RWPE2 (cell line): ENCODE data around the gene CIDEC.
"Not testable (repeated sequence)": the region's sequence is repeated elsewhere in the genome, so short reads cannot be mapped to it uniquely, and the experiment has no call there.

Experiments used
- ATAC-seq: fragments of 200-7000 bp; cut with Tn5 transposase; 3 replicates; pipeline ENCODE4 v1.9.1; 2021; ENCODE audit warnings: low read depth
- DNase-seq: peaks from one replicate; pipeline ENCODE4 v3.0.0-alpha.2; 2020; ENCODE audit warnings: low spot score
- H3K27ac ChIP-seq: fragments of 450-650 bp; 2 replicates; pipeline ENCODE4 v1.5.1; 2017; ENCODE audit warnings: mild to moderate bottlenecking; ENCODE audit not compliant: poor library complexity, severe bottlenecking
- H3K27me3 ChIP-seq: fragments of 250-450 bp; sonication (Bioruptor Pico); 2 replicates; pipeline ENCODE4 v1.5.1; 2021; ENCODE audit warnings: mild to moderate bottlenecking, moderate library complexity; ENCODE audit not compliant: insufficient read depth, poor library complexity, severe bottlenecking
- H3K36me3 ChIP-seq: fragments of 250-450 bp; sonication (Bioruptor Pico); 2 replicates; pipeline ENCODE4 v1.5.1; 2020; ENCODE audit warnings: low read depth, mild to moderate bottlenecking, moderate library complexity
- H3K4me1 ChIP-seq: fragments of 250-450 bp; sonication (Bioruptor Pico); 2 replicates; pipeline ENCODE4 v1.5.1; 2021; ENCODE audit warnings: mild to moderate bottlenecking, moderate library complexity; ENCODE audit not compliant: insufficient read depth, poor library complexity, severe bottlenecking
- H3K4me3 ChIP-seq: fragments of 250-450 bp; sonication (Bioruptor Pico); 2 replicates; pipeline ENCODE4 v1.5.1; 2021; ENCODE audit warnings: mild to moderate bottlenecking, moderate library complexity; ENCODE audit not compliant: severe bottlenecking
- H3K9me3 ChIP-seq: fragments of 250-450 bp; sonication (Bioruptor Pico); 2 replicates; pipeline ENCODE4 v1.5.1; 2021; ENCODE audit warnings: mild to moderate bottlenecking, moderate library complexity; ENCODE audit not compliant: severe bottlenecking
- TF ChIP-seq, protein P1 (sequence below): fragments of 450-650 bp; IDR thresholded peaks from one replicate; pipeline ENCODE4 v1.5.1; 2017; ENCODE audit warnings: mild to moderate bottlenecking, moderate library complexity; ENCODE audit not compliant: poor library complexity, severe bottlenecking

The CIDEC gene

GRCh38 chr3:9866639-9867038 lies 13.4 kb downstream of the CIDEC start:
- peaks cover 15% of the 10 kb centered on the region for H3K4me1 ChIP-seq
- no peak overlapping the region for H3K27ac ChIP-seq
- TF ChIP-seq, protein P1, sequence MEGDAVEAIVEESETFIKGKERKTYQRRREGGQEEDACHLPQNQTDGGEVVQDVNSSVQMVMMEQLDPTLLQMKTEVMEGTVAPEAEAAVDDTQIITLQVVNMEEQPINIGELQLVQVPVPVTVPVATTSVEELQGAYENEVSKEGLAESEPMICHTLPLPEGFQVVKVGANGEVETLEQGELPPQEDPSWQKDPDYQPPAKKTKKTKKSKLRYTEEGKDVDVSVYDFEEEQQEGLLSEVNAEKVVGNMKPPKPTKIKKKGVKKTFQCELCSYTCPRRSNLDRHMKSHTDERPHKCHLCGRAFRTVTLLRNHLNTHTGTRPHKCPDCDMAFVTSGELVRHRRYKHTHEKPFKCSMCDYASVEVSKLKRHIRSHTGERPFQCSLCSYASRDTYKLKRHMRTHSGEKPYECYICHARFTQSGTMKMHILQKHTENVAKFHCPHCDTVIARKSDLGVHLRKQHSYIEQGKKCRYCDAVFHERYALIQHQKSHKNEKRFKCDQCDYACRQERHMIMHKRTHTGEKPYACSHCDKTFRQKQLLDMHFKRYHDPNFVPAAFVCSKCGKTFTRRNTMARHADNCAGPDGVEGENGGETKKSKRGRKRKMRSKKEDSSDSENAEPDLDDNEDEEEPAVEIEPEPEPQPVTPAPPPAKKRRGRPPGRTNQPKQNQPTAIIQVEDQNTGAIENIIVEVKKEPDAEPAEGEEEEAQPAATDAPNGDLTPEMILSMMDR = no peak
- no peak for DNase-seq
- no peak overlapping the region for H3K4me3 ChIP-seq
- H3K36me3 ChIP-seq = no peaks in the 10 kb centered on the region
- no peaks in the 10 kb centered on the region for H3K9me3 ChIP-seq
- ATAC-seq = no peak
- H3K27me3 ChIP-seq = no peaks in the 10 kb centered on the region

DNA sequence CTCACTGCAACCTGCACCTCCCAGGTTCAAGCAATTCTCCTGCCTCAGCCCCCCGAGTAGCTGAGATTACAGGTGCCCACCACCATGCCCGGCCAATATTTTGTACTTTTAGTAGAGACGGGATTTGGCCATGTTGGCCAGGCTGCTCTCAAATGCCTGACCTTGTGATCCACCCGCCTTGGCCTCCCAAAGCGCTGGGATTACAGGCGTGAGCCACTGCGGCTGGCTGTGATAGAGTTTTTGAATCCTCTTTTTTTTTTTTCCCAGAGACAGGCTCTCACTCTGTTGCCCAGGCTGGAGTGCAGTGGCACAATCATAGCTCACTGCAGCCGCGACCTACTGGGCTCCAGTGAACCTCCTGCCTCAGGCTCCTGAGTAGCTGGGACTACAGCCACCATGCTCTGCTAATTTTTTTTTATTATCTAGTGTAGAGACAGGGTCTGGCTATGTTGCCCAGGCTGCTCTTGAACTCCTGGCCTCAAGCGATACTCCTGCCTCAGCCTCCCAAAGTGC lies 14.9 kb downstream of the CIDEC start:
- Histone ChIP-seq H3K27ac (peak overlapping the region; percentile 46), H3K4me1 (peaks cover 11% of the 10 kb centered on the region)
- not testable (repeated sequence) for H3K36me3 ChIP-seq, DNase-seq, H3K9me3 ChIP-seq, H3K4me3 ChIP-seq, ATAC-seq, H3K27me3 ChIP-seq

GRCh38 chr3:9864200-9864927 lies 15.7 kb downstream of the CIDEC start:
- DNase-seq = no peak
- Histone ChIP-seq H3K27ac (peak overlapping the region; percentile 46), H3K27me3 (no peaks in the 10 kb centered on the region)

GRCh38 chr3:9863058-9863772 lies 16.8 kb downstream of the CIDEC start:
- H3K36me3 ChIP-seq = no peaks in the 10 kb centered on the region
- no peaks in the 10 kb centered on the region for H3K27me3 ChIP-seq
- no peak overlapping the region for H3K4me3 ChIP-seq
- H3K4me1 ChIP-seq = peaks cover 11% of the 10 kb centered on the region
- no peak for DNase-seq
- TF ChIP-seq, protein P1 = no peak
- ATAC-seq = no peak
- no peak overlapping the region for H3K27ac ChIP-seq
- H3K9me3 ChIP-seq = no peaks in the 10 kb centered on the region

More at GRCh38 chr3:9864200-9864927, 15.7 kb downstream of the CIDEC start:
- TF ChIP-seq, protein P1 = no peak
- H3K4me3 ChIP-seq = no peak overlapping the region
- no peaks in the 10 kb centered on the region for H3K36me3 ChIP-seq
- peak; percentile 69 for ATAC-seq
- H3K9me3 ChIP-seq = no peaks in the 10 kb centered on the region
- H3K4me1 ChIP-seq = peaks cover 11% of the 10 kb centered on the region

GRCh38 chr3:9862391-9863057 lies 17.5 kb downstream of the CIDEC start:
- no peak overlapping the region for H3K4me3 ChIP-seq
- no peak for ATAC-seq

More at GRCh38 chr3:9862391-9863057, 17.5 kb downstream of the CIDEC start:
- Histone ChIP-seq H3K27me3 (no peaks in the 10 kb centered on the region), H3K4me1 (peaks cover 11% of the 10 kb centered on the region), H3K27ac (no peak overlapping the region), H3K9me3 (no peaks in the 10 kb centered on the region), H3K36me3 (no peaks in the 10 kb centered on the region)
- no peak for DNase-seq
- TF ChIP-seq, protein P1 = no peak
